Stimulated activated CD4-positive, alpha-beta T cell treated with anti-CD3 and anti-CD28 coated beads, Interleukin-12 subunit alpha, Interleukin-12 subunit beta, amount 100 ng/mL, for 24 hours (primary cell): ENCODE measurements around the gene MLEC.

Source experiments
- DNase-seq, 2 experiments: peaks; one replicate each; pipeline ENCODE4 v3.0.0-alpha.2; 2020; ENCODE audit warnings: low read depth in 2 of 2

The MLEC gene

GRCh38 chr12:120692524-120693033 is 5.6 kb downstream of the MLEC start:
- no peak for DNase-seq

DNA sequence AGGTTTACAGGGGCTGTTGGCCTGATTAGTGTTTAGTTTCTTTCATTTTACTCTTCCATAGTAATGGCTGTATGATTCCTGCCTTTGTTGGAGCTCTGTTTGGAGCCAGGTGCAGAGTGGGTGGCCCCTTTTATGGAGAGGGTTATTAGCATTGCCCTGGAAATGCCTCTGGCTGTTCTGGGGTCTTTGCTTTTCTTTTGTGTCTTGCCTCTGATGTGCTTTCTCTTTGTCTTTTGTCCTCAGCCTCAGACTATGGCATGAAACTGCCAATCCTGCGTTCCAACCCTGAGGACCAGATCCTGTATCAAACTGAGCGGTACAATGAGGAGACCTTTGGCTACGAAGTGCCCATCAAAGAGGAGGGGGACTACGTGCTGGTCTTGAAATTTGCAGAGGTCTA is 6.9 kb downstream of the MLEC start:
- DNase-seq, result no peak

GRCh38 chr12:120696626-120697025 is 9.7 kb downstream of the MLEC start:
- no peak for DNase-seq

DNA sequence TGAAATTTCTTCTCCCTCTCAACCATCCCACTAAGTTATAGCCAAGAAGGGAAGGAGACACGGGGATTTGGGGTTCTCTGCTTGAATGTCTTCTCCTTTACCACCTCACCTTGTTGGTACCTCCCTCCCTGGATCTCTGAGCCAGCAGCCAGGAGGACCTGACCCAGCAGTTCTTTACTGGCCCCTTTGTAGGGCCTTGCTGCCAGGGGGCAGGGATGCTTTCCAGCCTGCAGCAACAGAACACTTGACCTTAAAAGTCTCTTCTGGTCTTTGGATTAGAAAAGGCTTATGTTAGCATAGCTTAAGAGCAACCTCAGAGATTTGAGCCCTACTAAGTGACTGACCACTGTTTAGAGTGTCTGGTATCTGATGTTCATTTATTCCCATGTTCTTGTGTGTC is 10.4 kb downstream of the MLEC start:
- DNase-seq, result no peak

- DNase-seq, result no peak
These were observed 11.7 kb downstream of the MLEC start for GRCh38 chr12:120698665-120699064.

DNA sequence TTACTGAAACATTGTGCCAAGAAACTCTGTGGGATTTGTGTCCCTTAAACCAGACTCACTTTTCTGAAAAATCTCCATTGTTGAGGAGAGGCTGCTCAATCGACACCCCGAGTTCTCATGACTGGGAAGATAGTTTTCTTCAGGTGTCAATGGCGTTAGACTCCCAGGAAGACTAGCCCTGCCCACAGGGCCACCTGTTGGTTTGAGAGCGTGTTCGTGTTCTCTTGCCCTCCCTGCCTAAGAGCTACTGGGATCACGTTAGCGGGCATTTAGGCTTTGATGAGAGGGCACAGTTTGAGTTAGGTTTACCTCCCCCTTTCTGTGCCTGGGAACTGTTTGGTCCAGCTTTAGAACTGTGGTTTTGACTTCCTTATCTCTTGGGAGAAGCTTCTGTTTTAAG is 12.6 kb downstream of the MLEC start:
- no peak for DNase-seq

DNA sequence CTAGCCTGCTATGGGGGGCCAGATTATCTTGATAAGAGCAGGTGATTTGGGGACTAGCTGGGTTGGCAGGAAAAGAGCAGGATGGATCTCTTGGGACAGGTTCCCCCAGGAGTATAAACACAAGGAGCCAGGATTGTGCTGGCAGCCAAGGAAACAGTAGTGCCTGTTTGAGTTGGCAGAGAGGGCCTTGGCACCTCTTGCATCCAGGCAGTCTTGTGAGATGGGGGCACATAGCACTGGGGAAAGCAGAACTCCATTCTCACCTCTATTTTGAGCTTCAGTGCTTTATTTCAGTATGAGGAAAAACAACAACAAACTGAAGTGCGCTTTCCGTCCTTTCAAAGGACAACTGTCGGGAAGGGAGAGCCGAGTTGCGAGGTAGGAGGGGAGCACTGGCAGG is 13.9 kb downstream of the MLEC start:
- DNase-seq, result no peak

DNA sequence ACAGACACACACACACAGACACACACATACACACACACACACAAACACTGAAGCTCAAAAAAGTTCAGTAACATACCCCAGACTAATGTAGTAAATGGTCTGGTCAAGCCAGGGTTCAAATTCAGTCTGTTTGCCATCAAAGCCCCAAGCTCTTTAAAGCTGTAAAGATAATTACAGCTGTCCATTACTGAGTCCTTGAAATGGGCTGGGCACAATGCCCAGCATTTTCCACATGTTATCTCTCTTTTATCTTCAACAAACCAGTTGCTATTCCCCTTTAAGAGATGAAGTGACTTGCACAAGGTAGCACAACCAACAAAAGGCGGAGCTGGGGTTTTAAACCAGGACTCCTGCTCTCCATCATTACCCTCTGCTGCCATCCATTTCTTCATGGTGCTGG is 15.7 kb downstream of the MLEC start:
- DNase-seq, result no peak

DNA sequence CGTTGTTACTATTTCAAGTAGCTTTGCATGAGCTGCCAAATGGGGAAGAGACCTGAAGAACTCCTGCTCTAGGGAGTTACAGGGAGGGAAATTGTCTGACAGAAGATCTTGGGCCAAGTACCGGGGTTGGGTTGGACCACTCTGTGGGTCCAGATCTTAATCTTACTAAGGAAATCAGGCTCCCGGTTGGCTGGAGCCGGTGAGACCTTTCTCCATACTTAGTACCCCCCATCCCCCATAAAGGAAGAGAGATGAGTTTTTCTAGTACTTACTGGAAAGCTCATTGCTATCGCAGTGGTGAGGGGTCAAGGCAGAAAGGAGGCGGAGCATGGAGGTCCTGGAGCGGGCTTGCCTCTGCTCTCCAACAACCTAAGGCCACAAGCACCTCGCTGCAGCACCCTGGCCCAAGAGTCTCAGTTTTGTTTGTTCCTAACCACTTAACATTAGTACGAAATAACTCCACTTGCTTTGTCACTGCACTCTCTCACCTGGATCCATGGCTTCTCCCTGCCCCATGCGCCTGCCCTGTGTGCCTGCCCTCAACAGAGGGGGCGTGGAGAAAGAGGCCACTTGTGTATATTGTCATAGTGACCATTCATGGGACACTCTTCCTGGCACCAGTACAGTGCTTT is 16.5 kb downstream of the MLEC start:
- DNase-seq, result no peak

- DNase-seq, result no peak
These were observed 18.7 kb downstream of the MLEC start for GRCh38 chr12:120705618-120706017.

DNA sequence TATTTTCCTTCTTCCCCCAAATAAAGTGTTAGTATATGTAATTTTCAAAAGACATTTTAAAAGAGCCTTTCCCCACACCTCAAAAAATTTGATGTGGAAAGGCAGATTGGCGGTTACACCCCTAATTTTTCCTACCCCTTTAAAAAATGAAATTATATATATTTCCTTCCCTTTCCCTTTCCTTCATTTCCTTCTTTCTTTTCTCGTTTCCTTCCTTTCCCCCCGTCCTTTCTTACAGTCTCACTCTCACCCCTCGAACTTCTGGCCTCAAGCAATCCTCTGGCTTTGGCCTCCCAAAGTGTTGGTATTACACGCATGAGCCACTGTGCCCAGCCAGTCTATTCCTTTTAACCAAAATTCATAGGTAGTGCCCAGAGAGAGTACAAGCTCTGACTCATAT is 19.1 kb downstream of the MLEC start:
- no peak for DNase-seq

- no peak for DNase-seq
These were observed 21.7 kb downstream of the MLEC start for GRCh38 chr12:120708651-120709050.

DNA sequence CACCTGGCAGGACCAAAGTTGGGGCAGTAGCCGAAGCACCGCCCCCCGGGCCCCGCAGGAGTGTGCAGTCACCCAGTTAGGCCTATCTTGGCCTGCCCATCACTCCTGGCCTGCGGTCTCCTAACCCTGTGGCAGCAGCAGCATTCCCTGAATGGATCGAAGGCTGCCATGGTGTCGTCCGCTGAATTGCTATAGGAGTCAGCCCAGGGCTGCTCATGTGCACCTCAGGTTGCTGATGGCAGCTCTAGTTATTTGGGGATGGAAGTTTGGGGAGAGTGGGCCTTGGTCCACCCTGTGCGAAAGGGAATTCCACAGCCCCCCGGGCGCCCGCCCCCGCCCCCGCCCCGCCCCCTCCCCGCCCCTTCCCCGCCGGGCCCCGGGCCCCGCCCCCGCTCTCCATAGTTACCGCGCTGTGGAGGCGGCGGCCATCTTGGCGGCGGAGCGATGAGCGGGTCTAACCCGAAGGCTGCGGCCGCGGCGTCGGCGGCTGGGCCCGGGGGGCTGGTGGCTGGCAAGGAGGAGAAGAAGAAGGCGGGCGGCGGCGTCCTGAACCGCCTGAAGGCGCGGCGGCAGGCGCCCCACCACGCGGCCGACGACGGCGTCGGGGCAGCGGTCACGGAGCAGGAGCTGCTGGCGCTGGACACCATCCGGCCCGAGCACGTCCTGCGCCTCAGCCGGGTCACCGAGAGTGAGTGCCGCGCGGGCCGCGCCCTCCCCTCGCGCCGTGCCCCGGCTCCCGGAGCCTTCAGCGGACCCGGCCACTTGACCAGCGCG is 23.3 kb downstream of the MLEC start, which contains the start of gene UNC119B:
Gene UNC119B, plus strand, starts transcription at position 428 of the 774 bp plus-strand sequence. Its CDS starts 17 bp downstream, at position 445.
- DNase-seq, result peak; percentile 51 to 66

- DNase-seq, result peak in 1 of 2 experiments; percentile 12
These were observed 23.9 kb downstream of the MLEC start for GRCh38 chr12:120710805-120711296.

- DNase-seq, result no peak
These were observed 24.5 kb downstream of the MLEC start for GRCh38 chr12:120711411-120711810.

- DNase-seq, result no peak
These were observed 25.7 kb downstream of the MLEC start for GRCh38 chr12:120712610-120713009.

- peak; percentile 35 to 60 for DNase-seq
These were observed 27.0 kb downstream of the MLEC start for GRCh38 chr12:120713861-120714482.

- no peak for DNase-seq
These were observed 31.1 kb downstream of the MLEC start for GRCh38 chr12:120718055-120718454.

DNA sequence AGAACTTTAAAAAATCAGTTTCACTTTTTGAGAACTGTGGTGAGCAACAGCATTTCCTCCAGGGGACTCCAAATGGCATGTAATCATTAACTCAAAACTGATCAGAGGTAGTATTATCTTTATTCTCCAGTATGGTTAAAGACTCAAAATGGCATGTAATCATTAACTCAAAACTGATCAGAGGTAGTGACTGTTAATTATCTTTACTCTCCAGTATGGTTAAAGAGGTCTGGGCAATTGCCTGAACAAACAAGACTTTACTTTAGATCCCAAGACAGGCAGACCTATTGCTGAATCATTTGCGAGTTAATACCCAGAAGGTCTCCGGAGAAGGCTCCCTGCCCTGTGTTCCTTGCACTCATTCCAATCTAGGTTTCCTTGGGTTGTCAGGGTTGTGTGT is 32.1 kb downstream of the MLEC start:
- no peak for DNase-seq

GRCh38 chr12:120719496-120720233 is 32.7 kb downstream of the MLEC start:
- DNase-seq, result no peak

- DNase-seq, result no peak
These were observed 33.5 kb downstream of the MLEC start for GRCh38 chr12:120720234-120720986.
